Spleen (tissue), 11 donors: ENCODE data around the gene MMS22L. TPM values are rescaled to one million over a fixed set of nuclear protein-coding genes. Genes with fewer than 3 reads are reported as not detected.

Experiments used
- DNase-seq: peaks from one replicate; pipeline ENCODE4 v3.0.0-alpha.2; 2020
- H3K27ac ChIP-seq, 8 donors: fragments of 200-600 bp; sonication (generic) in 7 of 8; 1 replicate in 4 of 8; 2 replicates in 4 of 8; pipeline versions ENCODE4 v1.5.0 to v1.8.0; 2016 to 2021; ENCODE audit warnings: inconsistent platforms in 4 of 8, mild to moderate bottlenecking in 4 of 8, moderate library complexity in 1 of 8
- H3K27me3 ChIP-seq, 7 donors: fragments of 200-600 bp; sonication (generic) in 6 of 7; replicated peaks in 1 of 7; 1 replicate in 4 of 7; 2 replicates in 3 of 7; pipeline versions ENCODE4 v1.5.0 to v1.8.0; 2016 to 2021; ENCODE audit warnings: inconsistent platforms in 3 of 7, mild to moderate bottlenecking in 1 of 7
- H3K36me3 ChIP-seq, 6 donors: fragments of 200-600 bp; sonication (generic) in 5 of 6; 1 replicate in 4 of 6; 2 replicates in 2 of 6; pipeline versions ENCODE4 v1.5.0 to v1.8.0; 2016 to 2021; ENCODE audit warnings: inconsistent platforms in 2 of 6
- H3K4me1 ChIP-seq, 6 donors: fragments of 200-600 bp; sonication (generic) in 5 of 6; 1 replicate in 3 of 6; 2 replicates in 3 of 6; pipeline versions ENCODE4 v1.5.0 to v1.8.0; 2016 to 2021; ENCODE audit warnings: inconsistent platforms in 3 of 6
- H3K4me3 ChIP-seq, 8 donors: fragments of 200-600 bp; sonication (generic) in 7 of 8; 1 replicate in 4 of 8; 2 replicates in 4 of 8; pipeline versions ENCODE4 v1.5.0 to v1.8.0; 2016 to 2021; ENCODE audit warnings: inconsistent platforms in 4 of 8, mild to moderate bottlenecking in 4 of 8, moderate library complexity in 2 of 8
- H3K9me3 ChIP-seq, 8 donors: fragments of 200-600 bp; sonication (generic) in 7 of 8; 1 replicate in 4 of 8; 2 replicates in 4 of 8; pipeline versions ENCODE4 v1.5.0 to v1.8.0; 2016 to 2021; ENCODE audit warnings: inconsistent platforms in 4 of 8
- CTCF ChIP-seq, 11 experiments: fragments of 200-600 bp in 7 of 11; fragments of 450-650 bp in 4 of 11; sonication (generic) in 4 of 11; IDR thresholded peaks in 8 of 11; conservative IDR thresholded peaks in 3 of 11; 1 replicate in 7 of 11; 2 replicates in 4 of 11; pipeline versions ENCODE4 v1.4.0 to v1.8.0; 2016 to 2021; ENCODE audit warnings: antibody characterized with exemption in 11 of 11, inconsistent platforms in 4 of 11, mild to moderate bottlenecking in 1 of 11
- POLR2A ChIP-seq, 3 donors: fragments of 450-650 bp; IDR thresholded peaks; one replicate each; pipeline ENCODE4 v1.5.1; 2017; ENCODE audit warnings: antibody characterized with exemption in 3 of 3, mild to moderate bottlenecking in 1 of 3
- POLR2AphosphoS5 ChIP-seq, 3 donors: sonication (generic); formaldehyde crosslinking; IDR thresholded peaks; one replicate each; pipeline ENCODE4 v1.5.1; 2017; ENCODE audit warnings: antibody characterized with exemption in 3 of 3
- WGBS, 5 donors: extraction: QIAGEN DNeasy Blood & Tissue Kit in 3 of 5; methylation state at CpG; one replicate each; pipeline versions ENCODE4 v1.1.5 to v1.1.7; 2013 to 2018; 5-methylcytosine and 5-hydroxymethylcytosine counted together
- intact Hi-C: fragments of 100-400 bp; cut with DNase I; formaldehyde crosslinking; loops from one replicate; pipeline ENCODE4 v1.15.0; 2023; ENCODE audit warnings: low total_unique reads
- polyA plus RNA-seq, 3 donors: library from polyadenylated mRNA; stranded (reverse); fragments of 200-250 nt; gene quantifications; one replicate each; pipeline ENCODE4 v1.2.1, GENCODE V29; 2013
- total RNA-seq, 7 donors: library from RNA; depleted of rRNA in 3 of 7; stranded (reverse); fragments of >200 nt in 3 of 7; fragmentation: NEBNext Ultra II Directional in 4 of 7; extraction: Animal tissue kit (Norgen Biotek cat#: 25700) in 4 of 7; gene quantifications; one replicate each; pipeline versions ENCODE4 v1.1.0 to v1.2.1, GENCODE V29; 2016 to 2021
- donor health status: healthy with polysubstance abuse.
- donor health status: DM: no; HTN: no; CAD: no; lungs with moderate emphysema.
- donor health status: DM: no; HTN: no; CAD: no.
- donor health status: Bipolar disorder and iron deficiency.
- donor health status: healthy.
- donor health status: DM: no; HTN: no; CAD: no.
- donor health status: DM: yes; HTN: yes; CAD: no.

Gene MMS22L
- total and polyA plus RNA-seq, 10 donors: 1.4 to 42.3 (median 12.1) TPM

GRCh38 chr6:97092673-97093305, 190.2 kb downstream of the MMS22L start:
- TF ChIP-seq CTCF (IDR thresholded peaks at IDR 0.05 in 8 of 11, conservative IDR thresholded peaks at IDR 0.05 in 3 of 11) (no peak), POLR2AphosphoS5 (IDR thresholded peaks at IDR 0.05) (no peak), POLR2A (IDR thresholded peaks at IDR 0.05) (no peak)

More at GRCh38 chr6:97092673-97093305, 190.2 kb downstream of the MMS22L start:
- DNase-seq: no peak
- Histone ChIP-seq H3K27ac (no peak overlapping the region), H3K9me3 (no peaks in the 10 kb centered on the region), H3K4me3 (no peak overlapping the region), H3K36me3 (no peaks in the 10 kb centered on the region), H3K4me1 (peaks cover 0 to 6% (median 5%) of the 10 kb centered on the region in 6 donors), H3K27me3 (no peaks in the 10 kb centered on the region)
- intact Hi-C loops: no loop called here
- WGBS, 5 donors: 79 to 88% (median 87%) methylated on average over 6 of the region's 6 CpGs
